Neural cell (in vitro differentiated cells): ENCODE measurements around the gene NFIB. TPM values are rescaled to one million over a fixed set of nuclear protein-coding genes. Genes with fewer than 3 reads are reported as not detected.

Experiments
- H2AFZ ChIP-seq: fragments of 200-600, 300-800 bp; sonication (generic), shearing (Covaris generic); 2 replicates; pipeline ENCODE4 v1.6.0; 2014; ENCODE audit warnings: low read depth, mild to moderate bottlenecking, antibody characterized with exemption, low read length, moderate library complexity
- H3F3A ChIP-seq: fragments of 200-600 bp; shearing (Covaris generic); 2 replicates; pipeline ENCODE4 v1.6.1; 2016; ENCODE audit warnings: mild to moderate bottlenecking, moderate library complexity, mixed read lengths, antibody characterized with exemption, low read length; ENCODE audit not compliant: insufficient read depth, poor library complexity, severe bottlenecking
- H3K27ac ChIP-seq: fragments of 200-600, 300-800 bp; sonication (generic), shearing (Covaris generic); 2 replicates; pipeline ENCODE4 v1.5.1; 2014; ENCODE audit warnings: mild to moderate bottlenecking, low read length, moderate library complexity
- H3K27me3 ChIP-seq: fragments of 300-800, 200-600 bp; sonication (generic), shearing (Covaris generic); 2 replicates; pipeline ENCODE4 v1.6.0; 2014; ENCODE audit warnings: mild to moderate bottlenecking, low read depth, low read length, moderate library complexity; ENCODE audit not compliant: insufficient read depth
- H3K36me3 ChIP-seq: fragments of 300-800, 200-600 bp; sonication (generic), shearing (Covaris generic); 2 replicates; pipeline ENCODE4 v1.5.1; 2014; ENCODE audit warnings: mild to moderate bottlenecking, antibody characterized with exemption, low read length, moderate library complexity; ENCODE audit not compliant: insufficient read depth
- H3K4me2 ChIP-seq: fragments of 300-800, 200-600 bp; sonication (generic), shearing (Covaris generic); 2 replicates; pipeline ENCODE4 v1.6.0; 2014; ENCODE audit warnings: mild to moderate bottlenecking, low read length
- H3K4me3 ChIP-seq: fragments of 300-800, 200-600 bp; sonication (generic), shearing (Covaris generic); 2 replicates; pipeline ENCODE4 v1.5.1; 2014; ENCODE audit warnings: mild to moderate bottlenecking, low read length, moderate library complexity
- H3K79me2 ChIP-seq: fragments of 200-600 bp; shearing (Covaris generic); replicated peaks from 2 replicates; pipeline ENCODE4 v1.6.0; 2014; ENCODE audit warnings: mild to moderate bottlenecking, low read length, moderate library complexity; ENCODE audit not compliant: insufficient read depth
- H3K9ac ChIP-seq: fragments of 300-800, 200-600 bp; sonication (generic), shearing (Covaris generic); 2 replicates; pipeline ENCODE4 v1.6.1; 2016; ENCODE audit warnings: mild to moderate bottlenecking, low read length, mixed read lengths
- H3K9me2 ChIP-seq: fragments of 200-600 bp; shearing (Covaris generic); 2 replicates; pipeline ENCODE4 v1.6.1; 2016; ENCODE audit warnings: mild to moderate bottlenecking, low read length, mixed read lengths; ENCODE audit not compliant: insufficient read depth
- H3K9me3 ChIP-seq: fragments of 200-600, 300-800 bp; sonication (generic), shearing (Covaris generic); 2 replicates; pipeline ENCODE4 v1.6.1; 2016; ENCODE audit warnings: mild to moderate bottlenecking, mixed run types, low read length, moderate library complexity, mixed read lengths
- H4K20me1 ChIP-seq: fragments of 200-600 bp; shearing (Covaris generic); 2 replicates; pipeline ENCODE4 v1.6.1; 2016; ENCODE audit warnings: mild to moderate bottlenecking, mixed run types; ENCODE audit not compliant: insufficient read depth
- EP300 ChIP-seq: fragments of 450-650 bp; conservative IDR thresholded peaks from 2 replicates; pipeline ENCODE4 v1.6.1; 2014; ENCODE audit warnings: antibody characterized with exemption, mild to moderate bottlenecking, moderate library complexity; ENCODE audit not compliant: poor library complexity, severe bottlenecking
- EZH2 ChIP-seq: fragments of 200-600, 300-800 bp; shearing (Covaris generic), sonication (generic); IDR thresholded peaks from 2 replicates; pipeline ENCODE4 v1.6.1; 2014; ENCODE audit warnings: antibody characterized with exemption, low read length, borderline replicate concordance, mild to moderate bottlenecking; ENCODE audit not compliant: insufficient read depth, poor library complexity, severe bottlenecking
- MXI1 ChIP-seq: fragments of 450-650 bp; conservative IDR thresholded peaks from 2 replicates; pipeline ENCODE4 v1.6.1; 2014; ENCODE audit warnings: antibody characterized with exemption, mild to moderate bottlenecking; ENCODE audit not compliant: poor library complexity, severe bottlenecking
- POLR2AphosphoS5 ChIP-seq: IDR thresholded peaks from 2 replicates; pipeline ENCODE4 v1.6.1; 2012
- RAD21 ChIP-seq: fragments of 450-650 bp; conservative IDR thresholded peaks from 2 replicates; pipeline ENCODE4 v1.6.1; 2014; ENCODE audit warnings: antibody characterized with exemption, mild to moderate bottlenecking, moderate library complexity
- SMC3 ChIP-seq: fragments of 450-650 bp; conservative IDR thresholded peaks from 2 replicates; pipeline ENCODE4 v1.6.1; 2014; ENCODE audit warnings: antibody characterized with exemption, mild to moderate bottlenecking, moderate library complexity; ENCODE audit not compliant: poor library complexity
- TAF1 ChIP-seq: IDR thresholded peaks from 2 replicates; pipeline ENCODE4 v1.6.1; 2012; ENCODE audit warnings: low read depth
- polyA plus RNA-seq: library from polyadenylated mRNA; depleted of rRNA; stranded (reverse); fragments of >200 nt; gene quantifications from 2 replicates; pipeline ENCODE4 v1.2.3, GENCODE V29; 2014
- TF ChIP-seq, protein P1 (sequence below): fragments of 450-650 bp; IDR thresholded peaks from 2 replicates; pipeline ENCODE4 v1.5.1; 2014; ENCODE audit warnings: antibody characterized with exemption, mild to moderate bottlenecking, moderate library complexity; ENCODE audit not compliant: poor library complexity, severe bottlenecking
- TF ChIP-seq, protein P2 (sequence below): IDR thresholded peaks from 2 replicates; pipeline ENCODE4 v1.6.1; 2012; ENCODE audit warnings: borderline replicate concordance

NFIB gene
- polyA plus RNA-seq, 1 donor from 2014 or later: 0.73 TPM

DNA sequence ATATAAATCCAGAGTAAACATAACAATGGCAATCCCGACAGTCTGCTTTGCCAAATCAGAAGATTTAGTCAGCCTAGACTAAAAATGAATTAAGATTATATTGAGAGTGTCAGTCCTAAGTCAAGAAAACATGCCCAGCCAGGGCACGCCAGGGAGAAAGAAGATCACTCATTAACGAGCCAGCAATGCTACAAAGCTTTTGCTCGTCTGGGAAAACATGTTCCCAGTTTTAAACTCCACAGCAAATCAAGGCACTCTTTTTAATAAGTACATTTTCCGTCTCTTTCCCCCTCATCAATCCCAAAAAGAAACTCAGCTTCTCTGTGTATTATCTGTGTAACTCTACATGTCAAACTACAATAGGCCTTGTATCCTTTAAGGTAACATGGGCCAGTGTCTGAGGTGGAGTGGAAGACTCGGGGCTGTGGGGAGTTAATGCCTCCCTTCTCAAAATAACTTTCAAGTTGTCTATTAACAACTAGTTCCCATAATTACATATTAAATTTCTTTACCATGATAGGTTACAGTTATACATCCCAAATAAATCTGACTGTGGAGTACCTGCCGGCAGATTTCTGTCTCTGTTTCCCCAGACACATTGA is 40.9 kb downstream of the NFIB start:
- H3K9ac ChIP-seq: no peak overlapping the region
- H3K27me3 ChIP-seq: no peaks in the 10 kb centered on the region
- H3K4me3 ChIP-seq: no peak overlapping the region
- no peaks in the 10 kb centered on the region for H4K20me1 ChIP-seq
- H3K9me3 ChIP-seq: no peaks in the 10 kb centered on the region
- no peak overlapping the region for H2AFZ ChIP-seq
- no peak overlapping the region for H3K27ac ChIP-seq
- no peaks in the 10 kb centered on the region for H3K9me2 ChIP-seq
- no peak for TF ChIP-seq MXI1
- TF ChIP-seq EP300: no peak
- TF ChIP-seq POLR2AphosphoS5: no peak
- TF ChIP-seq, protein P1, sequence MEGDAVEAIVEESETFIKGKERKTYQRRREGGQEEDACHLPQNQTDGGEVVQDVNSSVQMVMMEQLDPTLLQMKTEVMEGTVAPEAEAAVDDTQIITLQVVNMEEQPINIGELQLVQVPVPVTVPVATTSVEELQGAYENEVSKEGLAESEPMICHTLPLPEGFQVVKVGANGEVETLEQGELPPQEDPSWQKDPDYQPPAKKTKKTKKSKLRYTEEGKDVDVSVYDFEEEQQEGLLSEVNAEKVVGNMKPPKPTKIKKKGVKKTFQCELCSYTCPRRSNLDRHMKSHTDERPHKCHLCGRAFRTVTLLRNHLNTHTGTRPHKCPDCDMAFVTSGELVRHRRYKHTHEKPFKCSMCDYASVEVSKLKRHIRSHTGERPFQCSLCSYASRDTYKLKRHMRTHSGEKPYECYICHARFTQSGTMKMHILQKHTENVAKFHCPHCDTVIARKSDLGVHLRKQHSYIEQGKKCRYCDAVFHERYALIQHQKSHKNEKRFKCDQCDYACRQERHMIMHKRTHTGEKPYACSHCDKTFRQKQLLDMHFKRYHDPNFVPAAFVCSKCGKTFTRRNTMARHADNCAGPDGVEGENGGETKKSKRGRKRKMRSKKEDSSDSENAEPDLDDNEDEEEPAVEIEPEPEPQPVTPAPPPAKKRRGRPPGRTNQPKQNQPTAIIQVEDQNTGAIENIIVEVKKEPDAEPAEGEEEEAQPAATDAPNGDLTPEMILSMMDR: no peak
- no peak for TF ChIP-seq EZH2
- H3K36me3 ChIP-seq: no peaks in the 10 kb centered on the region
- no peak overlapping the region for H3K4me2 ChIP-seq
- H3K79me2 ChIP-seq: no peaks in the 10 kb centered on the region
- H3F3A ChIP-seq: no peaks in the 10 kb centered on the region

DNA sequence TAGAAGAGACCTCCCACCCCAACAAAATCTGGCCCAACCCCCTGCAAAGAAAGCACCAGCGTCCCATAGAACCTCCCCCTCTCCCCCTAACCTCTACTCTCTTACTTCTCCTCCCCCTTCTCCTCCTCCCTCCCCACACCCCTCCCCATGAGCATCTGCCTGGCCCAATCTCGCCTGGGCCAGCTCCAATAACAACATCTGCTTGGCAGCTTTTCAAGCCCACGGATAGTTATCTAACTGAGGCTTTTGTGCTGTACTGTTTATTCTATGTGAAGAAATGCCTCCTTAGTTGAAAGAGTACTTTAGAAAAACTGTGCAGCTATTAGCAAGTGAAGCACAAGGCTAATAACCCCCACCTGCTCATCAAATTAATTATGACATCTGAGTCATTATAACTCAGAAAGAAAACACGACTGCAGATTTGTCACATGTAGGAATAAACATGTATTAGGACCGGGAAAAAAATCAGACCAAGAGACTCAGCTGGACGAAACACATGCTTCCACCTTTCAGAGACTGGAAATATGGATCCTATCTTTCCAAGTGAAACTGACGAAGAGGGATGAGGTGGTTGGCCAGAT is 42.8 kb downstream of the NFIB start:
- H3K4me2 ChIP-seq: no peak overlapping the region

More for the DNA sequence above, 42.8 kb downstream of the NFIB start:
- no peaks in the 10 kb centered on the region for H3K79me2 ChIP-seq
- no peaks in the 10 kb centered on the region for H4K20me1 ChIP-seq
- no peaks in the 10 kb centered on the region for H3K9me2 ChIP-seq
- H3K36me3 ChIP-seq: no peaks in the 10 kb centered on the region
- H3K27me3 ChIP-seq: no peaks in the 10 kb centered on the region
- H3K27ac ChIP-seq: no peak overlapping the region
- H3F3A ChIP-seq: no peaks in the 10 kb centered on the region
- no peak overlapping the region for H3K4me3 ChIP-seq
- H3K9me3 ChIP-seq: no peaks in the 10 kb centered on the region
- no peak for TF ChIP-seq TAF1
- TF ChIP-seq, protein P1: no peak
- TF ChIP-seq, protein P2, sequence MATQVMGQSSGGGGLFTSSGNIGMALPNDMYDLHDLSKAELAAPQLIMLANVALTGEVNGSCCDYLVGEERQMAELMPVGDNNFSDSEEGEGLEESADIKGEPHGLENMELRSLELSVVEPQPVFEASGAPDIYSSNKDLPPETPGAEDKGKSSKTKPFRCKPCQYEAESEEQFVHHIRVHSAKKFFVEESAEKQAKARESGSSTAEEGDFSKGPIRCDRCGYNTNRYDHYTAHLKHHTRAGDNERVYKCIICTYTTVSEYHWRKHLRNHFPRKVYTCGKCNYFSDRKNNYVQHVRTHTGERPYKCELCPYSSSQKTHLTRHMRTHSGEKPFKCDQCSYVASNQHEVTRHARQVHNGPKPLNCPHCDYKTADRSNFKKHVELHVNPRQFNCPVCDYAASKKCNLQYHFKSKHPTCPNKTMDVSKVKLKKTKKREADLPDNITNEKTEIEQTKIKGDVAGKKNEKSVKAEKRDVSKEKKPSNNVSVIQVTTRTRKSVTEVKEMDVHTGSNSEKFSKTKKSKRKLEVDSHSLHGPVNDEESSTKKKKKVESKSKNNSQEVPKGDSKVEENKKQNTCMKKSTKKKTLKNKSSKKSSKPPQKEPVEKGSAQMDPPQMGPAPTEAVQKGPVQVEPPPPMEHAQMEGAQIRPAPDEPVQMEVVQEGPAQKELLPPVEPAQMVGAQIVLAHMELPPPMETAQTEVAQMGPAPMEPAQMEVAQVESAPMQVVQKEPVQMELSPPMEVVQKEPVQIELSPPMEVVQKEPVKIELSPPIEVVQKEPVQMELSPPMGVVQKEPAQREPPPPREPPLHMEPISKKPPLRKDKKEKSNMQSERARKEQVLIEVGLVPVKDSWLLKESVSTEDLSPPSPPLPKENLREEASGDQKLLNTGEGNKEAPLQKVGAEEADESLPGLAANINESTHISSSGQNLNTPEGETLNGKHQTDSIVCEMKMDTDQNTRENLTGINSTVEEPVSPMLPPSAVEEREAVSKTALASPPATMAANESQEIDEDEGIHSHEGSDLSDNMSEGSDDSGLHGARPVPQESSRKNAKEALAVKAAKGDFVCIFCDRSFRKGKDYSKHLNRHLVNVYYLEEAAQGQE: no peak
- no peak for TF ChIP-seq EZH2
- TF ChIP-seq MXI1: no peak
- TF ChIP-seq SMC3: no peak
- TF ChIP-seq POLR2AphosphoS5: no peak
- no peak for TF ChIP-seq RAD21
- TF ChIP-seq EP300: no peak
- no peak overlapping the region for H2AFZ ChIP-seq
- no peak overlapping the region for H3K9ac ChIP-seq
